Breast epithelium (tissue), 4 donors: ENCODE measurements around the gene PARD3B. TPM values are rescaled to one million over a fixed set of nuclear protein-coding genes. Genes with fewer than 3 reads are reported as not detected.

Experiments used
- DNase-seq, 2 donors: peaks; one replicate each; pipeline ENCODE4 v3.0.0-alpha.2; 2019; ENCODE audit warnings: low spot score in 2 of 2
- H3K27ac ChIP-seq, 2 donors: fragments of 200-600 bp; sonication (generic) in 1 of 2; one replicate each; pipeline ENCODE4 v1.5.1; 2016 to 2019; ENCODE audit warnings: mild to moderate bottlenecking in 1 of 2
- H3K27me3 ChIP-seq, 2 donors: fragments of 200-600 bp; sonication (generic) in 1 of 2; one replicate each; pipeline versions ENCODE4 v1.5.1 to v1.6.0; 2017 to 2019; ENCODE audit warnings: control low read depth in 1 of 2, mild to moderate bottlenecking in 1 of 2
- H3K36me3 ChIP-seq: fragments of 200-600 bp; one replicate; pipeline ENCODE4 v1.5.1; 2019
- H3K4me1 ChIP-seq, 2 donors: fragments of 200-600 bp; sonication (generic); one replicate each; pipeline ENCODE4 v1.5.1; 2016 to 2019; ENCODE audit warnings: control low read depth in 1 of 2
- H3K4me3 ChIP-seq, 3 donors: fragments of 200-600 bp; sonication (generic); 1 replicate in 2 of 3; 2 replicates in 1 of 3; pipeline ENCODE4 v1.5.1; 2016 to 2019; ENCODE audit warnings: mild to moderate bottlenecking in 3 of 3, moderate library complexity in 2 of 3
- H3K9me3 ChIP-seq, 2 donors: fragments of 200-600 bp; sonication (generic) in 1 of 2; one replicate each; pipeline ENCODE4 v1.5.1; 2016 to 2019; ENCODE audit warnings: control low read depth in 1 of 2
- POLR2A ChIP-seq: fragments of 450-650 bp; IDR thresholded peaks from one replicate; pipeline ENCODE4 v1.6.1; 2016; ENCODE audit warnings: antibody characterized with exemption, mild to moderate bottlenecking, moderate library complexity
- POLR2AphosphoS5 ChIP-seq, 3 donors: sonication (generic); formaldehyde crosslinking; IDR thresholded peaks; one replicate each; pipeline ENCODE4 v1.6.1; 2017; ENCODE audit warnings: antibody characterized with exemption in 3 of 3
- intact Hi-C: fragments of 100-400 bp; cut with DNase I; formaldehyde crosslinking; loops from one replicate; pipeline ENCODE4 v1.15.1; 2023; ENCODE audit warnings: low total_unique reads
- total RNA-seq, 3 donors: library from RNA; depleted of rRNA; stranded (reverse); fragments of >200 nt; gene quantifications; one replicate each; pipeline ENCODE4 v1.1.0, GENCODE V29; 2016
- TF ChIP-seq, protein P1 (sequence below), 3 donors: fragments of 450-650 bp; IDR thresholded peaks; one replicate each; pipeline ENCODE4 v1.5.1; 2016 to 2017; ENCODE audit warnings: antibody characterized with exemption in 3 of 3, mild to moderate bottlenecking in 3 of 3, moderate library complexity in 3 of 3

PARD3B gene
- total RNA-seq, 3 donors from 2014 or later, result 24.6 to 66.2 (median 25.9) TPM

- no peaks in the 10 kb centered on the region for H3K4me1 ChIP-seq
- H3K27ac ChIP-seq, result no peak overlapping the region
- no peaks in the 10 kb centered on the region for H3K36me3 ChIP-seq
- no peak overlapping the region for H3K4me3 ChIP-seq
- no peaks in the 10 kb centered on the region for H3K27me3 ChIP-seq
- intact Hi-C loops, result no loop called here
- DNase-seq, result no peak
- TF ChIP-seq POLR2A (no peak), POLR2AphosphoS5 (IDR thresholded peaks at IDR 0.05) (no peak)
- TF ChIP-seq, protein P1, sequence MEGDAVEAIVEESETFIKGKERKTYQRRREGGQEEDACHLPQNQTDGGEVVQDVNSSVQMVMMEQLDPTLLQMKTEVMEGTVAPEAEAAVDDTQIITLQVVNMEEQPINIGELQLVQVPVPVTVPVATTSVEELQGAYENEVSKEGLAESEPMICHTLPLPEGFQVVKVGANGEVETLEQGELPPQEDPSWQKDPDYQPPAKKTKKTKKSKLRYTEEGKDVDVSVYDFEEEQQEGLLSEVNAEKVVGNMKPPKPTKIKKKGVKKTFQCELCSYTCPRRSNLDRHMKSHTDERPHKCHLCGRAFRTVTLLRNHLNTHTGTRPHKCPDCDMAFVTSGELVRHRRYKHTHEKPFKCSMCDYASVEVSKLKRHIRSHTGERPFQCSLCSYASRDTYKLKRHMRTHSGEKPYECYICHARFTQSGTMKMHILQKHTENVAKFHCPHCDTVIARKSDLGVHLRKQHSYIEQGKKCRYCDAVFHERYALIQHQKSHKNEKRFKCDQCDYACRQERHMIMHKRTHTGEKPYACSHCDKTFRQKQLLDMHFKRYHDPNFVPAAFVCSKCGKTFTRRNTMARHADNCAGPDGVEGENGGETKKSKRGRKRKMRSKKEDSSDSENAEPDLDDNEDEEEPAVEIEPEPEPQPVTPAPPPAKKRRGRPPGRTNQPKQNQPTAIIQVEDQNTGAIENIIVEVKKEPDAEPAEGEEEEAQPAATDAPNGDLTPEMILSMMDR (IDR thresholded peaks at IDR 0.05), result no peak
- no peaks in the 10 kb centered on the region for H3K9me3 ChIP-seq
Observed at GRCh38 chr2:205473791-205474190, 928.5 kb downstream of the PARD3B start.

DNA sequence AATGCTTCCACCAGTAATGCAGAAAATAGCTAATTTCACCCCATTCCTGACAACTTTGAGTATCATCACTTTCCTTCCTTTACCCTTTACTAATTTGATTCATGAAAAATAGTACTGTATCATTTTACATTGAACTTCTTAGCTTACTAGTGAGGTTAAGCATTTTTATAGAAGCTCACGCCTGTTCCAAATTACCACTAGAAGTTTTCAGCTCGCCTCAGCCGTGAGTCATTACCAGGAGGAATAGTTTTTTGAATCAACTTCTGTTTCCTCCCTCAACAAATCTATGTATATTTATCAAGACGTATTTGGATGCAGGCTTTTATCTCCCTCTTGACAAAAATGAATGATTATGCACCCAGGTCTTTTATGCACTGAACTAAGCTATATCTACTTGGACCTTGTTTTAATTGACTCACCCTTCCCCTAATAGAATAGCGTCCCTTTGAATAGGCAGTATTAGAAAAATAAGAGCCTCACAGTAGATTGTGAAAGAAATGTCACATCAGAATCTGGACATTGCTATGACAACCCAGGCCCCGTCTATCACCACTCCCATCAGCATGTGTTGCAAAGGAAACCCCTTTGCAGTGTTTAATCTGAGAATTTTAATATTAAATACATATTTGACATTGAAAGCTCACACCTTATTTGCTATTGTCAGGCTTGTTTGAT lies 929.6 kb downstream of the PARD3B start:
- TF ChIP-seq, protein P1 (IDR thresholded peaks at IDR 0.05), result no peak
- TF ChIP-seq POLR2AphosphoS5 (IDR thresholded peaks at IDR 0.05) (no peak), POLR2A (no peak)
- Histone ChIP-seq H3K27me3 (no peaks in the 10 kb centered on the region), H3K4me3 (no peak overlapping the region), H3K36me3 (no peaks in the 10 kb centered on the region), H3K9me3 (no peaks in the 10 kb centered on the region), H3K27ac (no peak overlapping the region), H3K4me1 (no peaks in the 10 kb centered on the region)
- intact Hi-C loops, result no loop called here
- no peak for DNase-seq

- DNase-seq, result no peak
- Histone ChIP-seq H3K27ac (no peak overlapping the region), H3K9me3 (no peaks in the 10 kb centered on the region), H3K27me3 (no peaks in the 10 kb centered on the region), H3K4me3 (no peak overlapping the region), H3K36me3 (no peaks in the 10 kb centered on the region), H3K4me1 (no peaks in the 10 kb centered on the region)
- TF ChIP-seq POLR2AphosphoS5 (IDR thresholded peaks at IDR 0.05), result no peak
- TF ChIP-seq, protein P1 (IDR thresholded peaks at IDR 0.05), result no peak
- TF ChIP-seq POLR2A, result no peak
- intact Hi-C loops, result no loop called here
Observed at GRCh38 chr2:205475416-205475768, 930.1 kb downstream of the PARD3B start.

DNA sequence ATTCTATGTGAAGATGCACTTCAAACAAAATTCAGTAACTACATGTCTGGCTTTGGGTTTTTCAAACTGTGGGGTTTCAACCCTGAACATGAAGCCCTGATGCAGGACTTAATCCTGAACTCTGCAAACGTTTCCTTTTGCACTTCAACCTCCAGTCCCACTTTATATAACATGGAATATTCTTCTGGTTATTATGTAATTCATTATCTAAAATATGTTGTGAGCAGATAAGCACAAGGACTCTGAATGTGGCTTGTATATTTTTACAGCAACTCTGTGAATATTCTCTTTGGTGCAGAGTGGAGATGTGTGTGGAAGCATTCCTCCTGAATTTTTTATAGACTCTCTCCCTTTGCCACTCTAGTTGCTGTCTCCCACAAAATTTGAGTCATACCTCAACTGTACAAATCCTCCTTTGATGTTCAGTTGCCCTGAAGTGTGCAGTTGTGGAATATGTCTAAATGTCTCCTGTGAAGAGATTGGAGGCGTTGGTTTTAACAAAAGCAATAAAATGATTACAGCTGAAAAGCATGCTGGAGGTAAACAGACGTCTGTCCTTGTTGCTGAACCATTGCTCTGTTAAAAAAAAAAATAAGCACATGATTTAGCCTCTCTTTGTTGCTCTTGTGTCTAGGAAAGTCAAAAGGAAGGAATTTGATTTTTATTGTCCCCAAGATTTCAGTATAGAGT lies 931.9 kb downstream of the PARD3B start:
- no peak for TF ChIP-seq POLR2AphosphoS5 (IDR thresholded peaks at IDR 0.05)
- TF ChIP-seq, protein P1 (IDR thresholded peaks at IDR 0.05), result no peak
- TF ChIP-seq POLR2A, result no peak
- DNase-seq, result no peak
- intact Hi-C loops, result no loop called here
- no peaks in the 10 kb centered on the region for H3K4me1 ChIP-seq
- H3K36me3 ChIP-seq, result no peaks in the 10 kb centered on the region
- H3K4me3 ChIP-seq, result no peak overlapping the region
- no peaks in the 10 kb centered on the region for H3K9me3 ChIP-seq
- no peaks in the 10 kb centered on the region for H3K27me3 ChIP-seq
- no peak overlapping the region for H3K27ac ChIP-seq

DNA sequence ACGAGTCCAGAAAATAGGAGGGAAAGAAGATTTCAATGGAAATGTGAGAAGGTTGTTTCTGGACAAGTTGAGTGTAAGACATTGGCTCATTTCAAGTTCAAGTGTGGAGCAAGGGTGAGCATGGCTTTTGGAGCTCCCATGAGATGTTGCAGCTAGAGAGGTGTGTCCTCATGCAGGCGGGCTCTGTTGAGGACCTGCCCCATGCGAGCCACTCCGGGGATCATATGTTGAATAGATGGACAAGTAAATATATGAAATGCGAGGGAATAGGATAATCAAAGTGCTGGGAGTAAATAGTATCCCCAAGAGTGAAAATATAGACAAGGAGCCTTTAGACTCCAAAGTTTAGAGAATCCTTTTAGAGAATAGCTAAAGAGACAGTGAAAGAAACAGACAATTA lies 936.6 kb downstream of the PARD3B start:
- no peak overlapping the region for H3K27ac ChIP-seq
- H3K4me3 ChIP-seq, result no peak overlapping the region
- TF ChIP-seq, protein P1 (IDR thresholded peaks at IDR 0.05), result no peak
- TF ChIP-seq POLR2A (no peak), POLR2AphosphoS5 (IDR thresholded peaks at IDR 0.05) (no peak)
- no peaks in the 10 kb centered on the region for H3K36me3 ChIP-seq
- H3K27me3 ChIP-seq, result no peaks in the 10 kb centered on the region
- no peaks in the 10 kb centered on the region for H3K9me3 ChIP-seq
- intact Hi-C loops, result no loop called here
- DNase-seq, result no peak
- no peaks in the 10 kb centered on the region for H3K4me1 ChIP-seq
